Smooth muscle cell (in vitro differentiated cells): ENCODE data around the gene ZNF407. TPM values are rescaled to one million over a fixed set of nuclear protein-coding genes. Genes with fewer than 3 reads are reported as not detected.

ENCODE experiments used
- DNase-seq: peaks from one replicate; lab custom pipeline; 2025; ENCODE audit not compliant: unreplicated experiment; lab: John Stamatoyannopoulos, UW
- H2AFZ ChIP-seq: fragments of 200-600 bp; sonication (generic); 2 replicates; pipeline ENCODE4 v1.6.0; 2016; ENCODE audit warnings: antibody characterized with exemption, low read depth, mild to moderate bottlenecking
- H3F3A ChIP-seq: fragments of 200-600 bp; sonication (generic); 2 replicates; pipeline ENCODE4 v1.6.0; 2017; ENCODE audit warnings: antibody characterized with exemption, low read depth
- H3K27ac ChIP-seq: fragments of 200-600 bp; sonication (generic); 2 replicates; pipeline ENCODE4 v1.5.1; 2016; ENCODE audit warnings: low read depth, mild to moderate bottlenecking
- H3K27me3 ChIP-seq: fragments of 200-600 bp; sonication (generic); 2 replicates; pipeline ENCODE4 v1.6.1; 2016; ENCODE audit warnings: low read depth, mild to moderate bottlenecking
- H3K36me3 ChIP-seq: fragments of 200-600 bp; sonication (generic); 2 replicates; pipeline ENCODE4 v1.5.1; 2016; ENCODE audit warnings: low read depth
- H3K4me1 ChIP-seq: fragments of 200-600 bp; sonication (generic); 2 replicates; pipeline ENCODE4 v1.5.1; 2016; ENCODE audit warnings: low read depth
- H3K4me2 ChIP-seq: fragments of 200-600 bp; sonication (generic); 2 replicates; pipeline ENCODE4 v1.6.0; 2016; ENCODE audit warnings: mild to moderate bottlenecking
- H3K4me3 ChIP-seq: fragments of 200-600 bp; sonication (generic); 2 replicates; pipeline ENCODE4 v1.5.1; 2016; ENCODE audit warnings: mild to moderate bottlenecking
- H3K79me2 ChIP-seq: fragments of 200-600 bp; sonication (generic); 2 replicates; pipeline ENCODE4 v1.6.0; 2016; ENCODE audit warnings: low read depth, mild to moderate bottlenecking
- H3K9ac ChIP-seq: fragments of 200-600 bp; sonication (generic); 2 replicates; pipeline ENCODE4 v1.6.0; 2016; ENCODE audit warnings: low read depth
- H3K9me3 ChIP-seq: fragments of 200-600 bp; sonication (generic); replicated peaks from 2 replicates; pipeline ENCODE4 v1.5.1; 2016; ENCODE audit warnings: low read depth
- H4K20me1 ChIP-seq: fragments of 200-600 bp; sonication (generic); 2 replicates; pipeline ENCODE4 v1.6.0; 2016; ENCODE audit warnings: low read depth
- CTCF ChIP-seq: fragments of 200-600 bp; sonication (generic); IDR thresholded peaks from 2 replicates; pipeline ENCODE4 v1.5.1; 2017; ENCODE audit warnings: borderline replicate concordance, mild to moderate bottlenecking, antibody characterized with exemption; ENCODE audit not compliant: insufficient read depth, poor library complexity, severe bottlenecking
- WGBS: methylation state at CpG from one replicate; pipeline ENCODE4 v1.1.7; 2016; ENCODE audit warnings: low lambda C conversion rate; 5-methylcytosine and 5-hydroxymethylcytosine counted together
- polyA plus RNA-seq: library from polyadenylated mRNA; unstranded; fragments of >200 nt; fragmentation: Nextera tagmentation; extraction: Ambion mirVana; gene quantifications from 2 replicates; pipeline ENCODE4 v1.2.1, GENCODE V29; 2016
- total RNA-seq: library from RNA; depleted of rRNA; stranded (reverse); fragments of >200 nt; gene quantifications from 2 replicates; pipeline ENCODE4 v1.2.3, GENCODE V29; 2014

Gene ZNF407
- total and polyA plus RNA-seq, 2 experiments from 2014 or later, result 4.5 to 11.5 TPM

DNA sequence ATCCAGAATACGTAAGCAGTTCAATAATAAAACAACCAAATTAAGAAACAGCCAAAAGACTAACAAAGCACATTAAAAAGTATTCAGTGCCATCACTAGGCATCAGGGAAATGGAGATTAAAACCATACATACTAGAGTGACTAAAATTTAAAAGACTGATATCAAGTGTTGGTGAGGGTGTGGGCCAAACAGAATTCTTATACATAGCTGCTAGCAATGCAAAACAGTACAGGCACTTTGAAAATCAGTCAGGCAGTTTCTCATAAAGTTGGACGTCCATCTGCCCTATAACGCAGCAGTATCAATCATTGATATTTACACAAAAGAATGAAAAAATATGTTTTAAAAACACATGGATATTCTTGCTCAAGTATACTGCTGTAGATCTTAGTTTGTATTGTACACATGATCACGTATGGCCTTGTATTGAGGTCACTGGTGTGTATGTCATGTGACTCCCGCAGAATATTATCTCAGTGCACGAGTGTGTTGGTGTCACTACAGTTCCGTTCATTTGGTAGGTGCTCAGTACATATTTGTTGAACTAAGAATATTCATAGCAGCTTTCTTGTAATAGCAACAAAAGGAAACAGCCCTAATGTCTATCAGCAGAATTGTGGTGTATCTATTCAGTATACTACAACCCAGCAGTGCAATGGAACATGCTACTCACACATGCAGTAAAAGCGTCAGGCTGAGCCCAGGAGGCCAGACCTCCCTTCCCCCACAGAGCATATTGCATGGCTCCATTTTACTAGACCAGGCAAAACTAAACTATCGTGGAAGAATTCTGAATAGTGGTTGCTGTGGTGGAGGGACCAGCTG lies 28.6 kb downstream of the ZNF407 start:
- H3K4me1 ChIP-seq, result no peaks in the 10 kb centered on the region
- 74% methylated on average over 9 of the region's 9 CpGs for WGBS
- no peaks in the 10 kb centered on the region for H3K36me3 ChIP-seq
- H3K4me3 ChIP-seq, result no peak overlapping the region
- TF ChIP-seq CTCF, result no peak
- DNase-seq, result no peak
- H3K27ac ChIP-seq, result no peak overlapping the region
- no peak overlapping the region for H2AFZ ChIP-seq
- no peaks in the 10 kb centered on the region for H3K27me3 ChIP-seq
- H3K79me2 ChIP-seq, result peaks cover 19% of the 10 kb centered on the region
- H3K4me2 ChIP-seq, result no peak overlapping the region
- no peaks in the 10 kb centered on the region for H3K9me3 ChIP-seq
- H4K20me1 ChIP-seq, result peaks cover 13% of the 10 kb centered on the region
- H3K9ac ChIP-seq, result no peak overlapping the region
- H3F3A ChIP-seq, result no peaks in the 10 kb centered on the region

- Histone ChIP-seq H3K27ac (no peak overlapping the region), H2AFZ (no peak overlapping the region), H4K20me1 (no peaks in the 10 kb centered on the region), H3F3A (peaks cover 6% of the 10 kb centered on the region), H3K4me1 (peaks cover 5% of the 10 kb centered on the region), H3K4me2 (no peak overlapping the region), H3K9ac (no peak overlapping the region), H3K27me3 (no peaks in the 10 kb centered on the region), H3K79me2 (peaks cover 19% of the 10 kb centered on the region), H3K4me3 (no peak overlapping the region), H3K9me3 (no peaks in the 10 kb centered on the region), H3K36me3 (no peaks in the 10 kb centered on the region)
- no peak for TF ChIP-seq CTCF
- DNase-seq, result no peak
- WGBS, result 84% methylated on average over 6 of the region's 6 CpGs
Observed at GRCh38 chr18:74630804-74631203, 33.1 kb downstream of the ZNF407 start.

DNA sequence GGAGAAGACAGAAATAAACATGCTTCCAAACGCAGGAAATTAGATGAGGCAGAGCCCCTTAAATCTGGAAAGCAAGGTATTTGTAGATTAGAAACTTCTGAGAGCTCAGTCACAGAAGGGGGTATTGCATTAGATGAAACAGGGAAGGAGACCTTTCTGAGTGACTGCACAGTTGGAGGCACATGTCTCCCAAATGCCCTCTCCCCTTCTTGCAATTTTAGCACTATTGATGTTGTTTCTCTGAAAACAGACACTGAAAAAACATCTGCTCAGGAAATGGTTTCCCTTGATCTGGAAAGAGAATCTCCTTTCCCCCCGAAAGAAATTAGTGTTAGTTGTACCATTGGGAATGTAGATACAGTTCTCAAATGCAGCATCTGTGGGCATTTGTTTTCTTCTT lies 33.5 kb downstream of the ZNF407 start:
- Histone ChIP-seq H3K27me3 (no peaks in the 10 kb centered on the region), H3K9ac (no peak overlapping the region), H3K79me2 (peaks cover 15% of the 10 kb centered on the region), H3K4me1 (peaks cover 5% of the 10 kb centered on the region), H3K36me3 (no peaks in the 10 kb centered on the region), H3K4me3 (no peak overlapping the region), H3F3A (peaks cover 6% of the 10 kb centered on the region), H4K20me1 (no peaks in the 10 kb centered on the region), H2AFZ (no peak overlapping the region), H3K9me3 (no peaks in the 10 kb centered on the region), H3K27ac (peak overlapping the region; percentile 32), H3K4me2 (peak overlapping the region; percentile 43)
- no peak for DNase-seq
- WGBS, result 55% methylated on average over 2 of the region's 2 CpGs
- no peak for TF ChIP-seq CTCF
